Fibroblast of skin of abdomen (primary cell): ENCODE results near the gene NT5C.
"Not testable (repeated sequence)": the region's sequence is repeated elsewhere in the genome, so short reads cannot be mapped to it uniquely, and the experiment has no call there.

Source experiments
- DNase-seq: peaks from one replicate; pipeline ENCODE4 v3.0.0-alpha.2; 2013

NT5C gene

GRCh38 chr17:75144816-75145512 is 13.4 kb upstream of the NT5C start:
- DNase-seq: no peak

GRCh38 chr17:75142236-75142971 is 10.9 kb upstream of the NT5C start:
- no peak for DNase-seq

GRCh38 chr17:75138519-75138918 is 7.0 kb upstream of the NT5C start:
- DNase-seq: no peak

GRCh38 chr17:75137762-75138161 is 6.2 kb upstream of the NT5C start:
- DNase-seq: not testable (repeated sequence)

DNA sequence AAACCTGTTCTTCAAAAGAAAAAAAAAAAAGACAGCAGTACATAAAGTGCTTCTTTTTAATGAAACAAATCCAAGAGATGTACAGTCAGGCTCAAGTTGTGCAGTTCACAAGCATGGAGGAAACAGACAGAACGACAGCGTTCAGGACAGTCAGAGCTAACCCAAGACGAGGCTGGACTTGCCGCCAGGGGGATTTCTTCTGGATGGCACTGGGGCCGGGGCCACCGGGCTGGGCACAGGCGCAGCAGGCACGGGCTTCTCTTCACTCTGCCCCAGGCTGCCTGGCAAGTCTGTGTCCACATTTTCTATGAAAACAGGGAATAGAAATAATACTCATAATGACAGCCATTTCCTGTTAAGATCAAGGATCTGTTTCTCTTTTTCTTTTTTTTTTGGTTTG is 4.4 kb upstream of the NT5C start:
- DNase-seq: no peak

GRCh38 chr17:75135452-75135851 is 3.9 kb upstream of the NT5C start:
- DNase-seq: no peak

- DNase-seq: not testable (repeated sequence)
Observed at GRCh38 chr17:75133607-75134347, 2.2 kb upstream of the NT5C start.

- no peak for DNase-seq
Observed at GRCh38 chr17:75133001-75133400, 1.5 kb upstream of the NT5C start.

GRCh38 chr17:75132018-75133000 is 767 bp upstream of the NT5C start:
- not testable (repeated sequence) for DNase-seq

GRCh38 chr17:75130632-75131277 is 787 bp downstream of the NT5C start:
- DNase-seq: peak; percentile 70

DNA sequence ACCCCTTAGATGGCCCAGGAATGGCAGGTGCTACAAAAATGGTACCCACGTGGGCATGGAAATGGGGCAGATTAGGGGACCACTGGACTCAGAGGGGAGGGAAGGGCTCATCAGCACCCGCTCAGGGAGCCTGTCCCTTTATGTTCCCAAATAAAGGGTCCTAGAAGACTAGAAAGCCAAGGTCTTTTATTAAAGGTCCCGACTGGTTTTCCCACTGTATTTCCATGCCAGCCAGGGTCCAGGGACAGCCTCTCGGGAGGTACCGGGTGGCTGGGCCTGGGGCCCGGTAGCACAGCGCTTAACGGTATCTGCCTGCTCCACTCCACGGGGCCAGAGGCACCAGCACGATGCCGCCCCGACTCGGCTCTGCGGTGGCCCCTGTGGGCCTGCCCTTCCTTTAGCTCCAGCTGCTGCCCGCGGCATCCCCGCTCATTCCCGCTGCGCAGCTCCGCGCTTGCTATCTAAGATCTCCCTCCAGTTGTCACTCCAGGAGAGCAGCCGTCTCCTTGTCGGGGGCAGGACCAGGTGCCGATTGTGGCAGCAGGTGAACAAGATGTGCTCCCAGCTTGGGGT is 1.4 kb downstream of the NT5C start:
- no peak for DNase-seq

DNA sequence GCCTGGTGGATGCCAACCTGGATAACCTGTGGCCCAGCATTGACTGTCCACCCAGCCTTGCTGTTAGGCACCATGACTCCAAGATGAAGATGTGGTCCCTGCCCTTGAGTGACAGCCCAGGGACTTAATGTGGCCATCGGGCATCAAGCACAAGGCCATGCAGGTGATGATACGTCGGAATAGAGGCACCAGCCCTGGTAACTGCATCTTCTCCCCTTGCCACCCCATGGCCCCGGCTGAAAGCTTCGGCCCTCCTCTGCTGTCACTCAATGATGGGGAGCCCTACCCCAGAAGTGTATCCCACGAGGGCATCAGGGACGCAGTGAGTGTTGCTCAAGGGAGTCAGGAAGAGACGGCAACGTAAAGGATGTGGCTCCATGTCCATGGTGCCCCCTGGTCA is 2.0 kb downstream of the NT5C start:
- no peak for DNase-seq

GRCh38 chr17:75128694-75129505 is 2.6 kb downstream of the NT5C start:
- no peak for DNase-seq

DNA sequence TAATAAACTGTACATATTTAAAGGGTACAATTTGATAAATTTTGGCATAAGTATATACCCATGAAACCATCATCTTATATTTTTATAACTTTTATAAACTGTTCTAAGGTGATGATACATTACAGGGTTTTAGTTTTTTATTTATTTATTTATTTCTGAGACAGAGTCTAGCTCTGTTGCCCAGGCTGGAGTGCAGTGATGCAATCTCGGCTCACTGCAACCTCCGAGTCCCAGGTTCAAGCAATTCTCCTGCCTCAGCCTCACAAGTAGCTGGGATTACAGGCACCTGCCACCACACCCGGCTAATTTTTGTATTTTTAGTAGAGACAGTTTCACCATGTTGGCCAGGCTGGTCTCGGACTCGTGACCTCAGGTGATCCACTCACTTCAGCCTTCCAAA is 3.6 kb downstream of the NT5C start:
- DNase-seq: not testable (repeated sequence)

DNA sequence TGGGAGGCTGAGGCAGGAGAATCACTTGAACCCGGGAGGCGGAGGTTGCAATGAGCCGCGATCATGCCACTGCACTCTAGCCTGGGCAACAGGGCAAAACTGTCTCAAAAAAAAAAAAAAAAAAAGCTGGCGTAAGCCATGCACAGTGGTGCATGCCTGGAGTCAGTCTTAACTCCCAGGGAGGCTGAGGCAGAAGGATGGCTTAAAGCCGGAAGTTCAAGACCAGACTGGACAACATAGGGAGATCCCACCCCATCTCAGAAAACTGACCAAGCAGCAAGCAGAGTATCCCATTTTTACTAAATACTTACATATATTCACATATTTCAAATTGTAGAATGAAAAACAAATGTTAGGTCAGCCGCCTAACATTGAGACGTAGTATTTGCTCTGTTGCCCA is 4.6 kb downstream of the NT5C start:
- DNase-seq: no peak

DNA sequence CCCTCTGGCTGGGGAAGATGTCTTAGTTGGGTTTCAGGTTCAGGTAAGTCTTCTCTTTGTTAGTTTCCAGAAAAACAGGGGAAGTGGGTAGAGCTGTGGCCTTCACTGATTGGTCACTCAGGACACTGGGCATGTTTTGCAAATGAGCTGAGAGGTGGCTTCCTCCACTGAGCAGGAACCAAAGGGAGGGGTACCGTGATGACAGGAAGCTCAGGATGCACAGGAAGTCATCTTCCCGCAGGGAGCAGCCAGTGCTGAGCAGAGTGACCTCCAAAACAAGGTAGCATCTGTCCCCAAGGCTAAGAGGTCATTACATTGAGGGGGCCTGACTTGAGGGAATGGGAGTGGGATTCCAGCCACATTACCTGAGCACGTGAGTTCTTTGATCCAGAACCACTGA is 5.6 kb downstream of the NT5C start:
- DNase-seq: no peak

DNA sequence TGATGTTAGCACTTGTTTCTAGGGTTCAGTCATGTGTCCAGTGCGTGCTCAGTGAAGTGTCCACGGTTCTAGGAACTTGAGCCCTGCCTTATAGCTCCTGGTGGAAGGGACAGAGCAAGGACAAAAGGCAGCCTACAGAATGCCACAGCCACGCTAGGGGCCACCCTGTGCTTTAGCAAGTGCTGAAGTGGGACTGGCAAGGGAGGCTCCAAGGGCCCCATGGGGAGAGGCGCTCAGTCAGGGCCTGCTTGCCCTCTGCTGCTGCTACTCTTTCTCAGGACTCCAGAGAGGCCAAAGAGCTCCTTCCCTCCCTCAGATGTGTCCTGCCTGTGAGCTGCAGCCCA is 6.8 kb downstream of the NT5C start:
- no peak for DNase-seq

DNA sequence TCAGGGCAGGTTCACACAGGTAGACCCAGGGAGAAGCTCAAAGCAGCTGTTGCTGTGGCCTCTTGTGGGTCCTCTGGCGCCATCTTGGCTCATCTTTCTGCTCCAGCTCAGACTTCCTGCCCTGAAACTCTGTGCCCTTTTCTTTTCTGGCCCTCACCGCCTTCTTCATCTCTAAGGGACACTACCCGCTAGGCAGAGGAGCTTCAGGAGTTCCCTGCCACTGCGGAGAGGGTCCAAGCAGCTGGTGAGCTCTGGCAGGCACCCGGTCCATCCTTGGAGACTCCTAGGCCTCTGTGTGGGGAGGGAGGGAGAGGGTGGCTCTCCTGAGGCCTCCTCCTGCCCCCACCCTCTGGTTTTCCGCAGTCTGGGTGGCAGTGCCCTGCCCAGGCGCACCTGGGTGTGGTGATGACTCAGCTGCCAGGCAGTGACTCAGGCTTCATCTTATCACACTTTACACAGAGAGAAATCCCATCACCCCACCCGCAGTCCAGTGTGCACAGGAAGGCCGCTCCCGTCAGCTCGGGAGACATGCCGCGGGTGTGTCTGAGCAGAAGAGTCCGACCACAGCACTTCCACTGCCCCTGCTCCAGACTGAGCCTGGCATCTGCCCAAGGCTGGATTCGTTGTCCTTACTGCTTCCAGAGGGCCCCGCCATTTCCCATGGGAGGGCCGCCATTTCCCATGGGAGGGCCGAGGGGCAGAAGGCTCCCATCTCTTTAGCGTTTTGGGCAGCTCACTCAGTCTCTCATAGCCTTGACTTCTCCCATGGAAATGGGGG is 7.3 kb downstream of the NT5C start:
- DNase-seq: no peak

DNA sequence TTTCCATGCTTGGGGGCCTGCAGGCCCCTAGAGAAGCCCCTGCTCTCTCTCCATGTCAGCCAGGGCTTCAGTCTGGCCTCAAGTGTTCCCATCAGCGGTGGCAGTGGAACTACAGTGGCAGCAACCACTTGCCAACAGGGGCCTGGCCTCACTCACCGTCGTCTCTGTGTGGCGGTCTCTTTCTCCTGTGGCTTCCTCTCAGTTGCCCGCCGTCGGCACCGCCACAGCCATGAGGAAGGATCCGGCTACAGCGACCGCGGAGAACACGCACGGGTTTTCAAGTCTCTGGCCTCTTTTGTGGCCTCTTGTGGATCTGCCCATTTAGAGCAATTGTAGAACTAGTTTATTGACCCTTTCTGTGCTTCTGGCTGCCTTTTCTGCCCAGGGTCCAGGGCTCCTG is 13.2 kb downstream of the NT5C start:
- no peak for DNase-seq

DNA sequence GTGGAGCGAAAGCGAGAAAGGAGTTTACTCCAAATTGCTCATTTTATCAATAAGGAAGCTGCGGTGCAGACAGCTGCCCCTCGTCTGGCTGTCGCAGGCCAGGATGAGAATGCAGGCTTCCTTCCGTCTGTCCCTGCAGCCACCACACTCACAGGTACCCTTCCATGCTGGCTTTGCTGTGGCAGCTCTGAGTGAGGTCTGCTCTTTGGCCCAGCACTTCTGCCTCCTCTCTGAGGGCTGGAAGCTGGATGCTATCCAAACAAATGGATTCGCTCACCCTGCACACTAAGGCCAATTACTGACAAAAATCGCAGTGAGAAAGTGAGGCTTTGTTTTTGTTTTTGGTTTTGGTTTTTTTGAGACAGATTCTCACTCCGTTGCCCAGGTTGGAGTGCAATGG is 14.8 kb downstream of the NT5C start:
- DNase-seq: no peak
